Activated T-cell treated with anti-CD3 and anti-CD28 coated beads, Interleukin-2, amount 50 U/mL, for 24 hours (primary cell): ENCODE measurements around the gene FER1L5.

ENCODE experiments used
- DNase-seq: peaks from one replicate; pipeline ENCODE4 v3.0.0-alpha.2; 2020
- H3K27ac Mint-ChIP-seq: 2 replicates; pipeline ENCODE4 v1.8.0; 2020; ENCODE audit warnings: mild to moderate bottlenecking, mixed read lengths
- H3K27me3 Mint-ChIP-seq: 2 replicates; pipeline ENCODE4 v1.8.0; 2020; ENCODE audit warnings: mixed read lengths
- H3K36me3 Mint-ChIP-seq: 2 replicates; pipeline ENCODE4 v1.8.0; 2020; ENCODE audit warnings: low read depth, mixed read lengths
- H3K4me1 Mint-ChIP-seq: 2 replicates; pipeline ENCODE4 v1.8.0; 2020; ENCODE audit warnings: low read depth, mixed read lengths
- H3K4me3 Mint-ChIP-seq: 2 replicates; pipeline ENCODE4 v1.8.0; 2020; ENCODE audit warnings: mild to moderate bottlenecking, moderate library complexity, mixed read lengths
- H3K9me3 Mint-ChIP-seq: 2 replicates; pipeline ENCODE4 v1.8.0; 2020; ENCODE audit warnings: mixed read lengths

FER1L5 gene

GRCh38 chr2:96693286-96694200, 51.0 kb downstream of the FER1L5 start:
- no peaks in the 10 kb centered on the region for H3K9me3 Mint-ChIP-seq
- DNase-seq: peak; percentile 15
- no peak overlapping the region for H3K4me3 Mint-ChIP-seq
- no peaks in the 10 kb centered on the region for H3K36me3 Mint-ChIP-seq
- H3K27me3 Mint-ChIP-seq: no peaks in the 10 kb centered on the region
- no peaks in the 10 kb centered on the region for H3K4me1 Mint-ChIP-seq
- no peak overlapping the region for H3K27ac Mint-ChIP-seq

- no peaks in the 10 kb centered on the region for H3K9me3 Mint-ChIP-seq
- no peaks in the 10 kb centered on the region for H3K36me3 Mint-ChIP-seq
- no peak for DNase-seq
- H3K27me3 Mint-ChIP-seq: no peaks in the 10 kb centered on the region
- no peaks in the 10 kb centered on the region for H3K4me1 Mint-ChIP-seq
- H3K4me3 Mint-ChIP-seq: no peak overlapping the region
- H3K27ac Mint-ChIP-seq: no peak overlapping the region
These were observed 51.7 kb downstream of the FER1L5 start for GRCh38 chr2:96694279-96694678.

- Mint-ChIP-seq H3K4me1 (no peaks in the 10 kb centered on the region), H3K4me3 (no peak overlapping the region), H3K27me3 (no peaks in the 10 kb centered on the region), H3K36me3 (no peaks in the 10 kb centered on the region), H3K9me3 (no peaks in the 10 kb centered on the region), H3K27ac (no peak overlapping the region)
- peak; percentile 22 for DNase-seq
These were observed 52.4 kb downstream of the FER1L5 start for GRCh38 chr2:96694816-96695455.

DNA sequence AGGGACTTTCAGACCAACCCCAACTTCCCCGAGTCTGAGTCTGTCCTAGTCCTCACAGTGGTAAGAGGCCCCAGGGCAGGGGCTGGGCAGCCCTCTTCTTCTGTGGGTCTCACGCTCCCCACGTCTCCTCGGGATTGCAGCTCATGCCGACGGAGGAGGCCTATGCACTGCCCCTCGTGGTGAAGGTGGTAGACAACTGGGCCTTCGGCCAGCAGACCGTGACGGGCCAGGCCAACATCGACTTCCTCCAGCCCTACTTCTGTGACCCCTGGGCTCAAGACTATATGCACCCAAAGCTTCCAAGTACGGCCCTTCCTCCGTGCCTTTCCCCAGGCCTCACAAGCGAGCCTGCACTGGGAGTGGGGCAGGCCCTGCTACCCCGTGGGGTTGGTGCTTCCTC, 53.0 kb downstream of the FER1L5 start:
- Mint-ChIP-seq H3K4me3 (no peak overlapping the region), H3K9me3 (no peaks in the 10 kb centered on the region), H3K4me1 (no peaks in the 10 kb centered on the region), H3K27ac (no peak overlapping the region), H3K27me3 (no peaks in the 10 kb centered on the region), H3K36me3 (no peaks in the 10 kb centered on the region)
- no peak for DNase-seq

DNA sequence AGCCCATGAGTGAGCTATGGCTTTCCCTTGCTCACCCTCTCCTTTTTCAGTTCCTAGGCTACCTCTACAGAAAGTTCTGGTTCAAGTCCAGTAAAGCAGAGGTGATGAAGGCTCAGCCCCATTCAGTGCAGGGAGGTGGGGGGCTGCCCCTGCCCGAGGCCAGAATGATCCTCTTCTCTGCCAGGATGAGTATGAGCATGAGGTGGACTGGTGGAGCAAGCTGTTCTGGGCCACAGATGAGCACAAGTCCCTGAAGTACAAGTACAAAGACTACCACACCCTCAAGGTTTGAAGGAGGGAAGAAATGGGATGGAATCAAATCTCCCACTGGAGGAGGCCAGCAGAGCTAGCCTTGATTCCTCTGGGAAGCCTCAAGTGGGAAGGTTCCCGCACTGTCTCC, 54.9 kb downstream of the FER1L5 start:
- Mint-ChIP-seq H3K36me3 (no peaks in the 10 kb centered on the region), H3K4me1 (no peaks in the 10 kb centered on the region), H3K4me3 (no peak overlapping the region), H3K27ac (no peak overlapping the region), H3K27me3 (no peaks in the 10 kb centered on the region), H3K9me3 (no peaks in the 10 kb centered on the region)
- no peak for DNase-seq

DNA sequence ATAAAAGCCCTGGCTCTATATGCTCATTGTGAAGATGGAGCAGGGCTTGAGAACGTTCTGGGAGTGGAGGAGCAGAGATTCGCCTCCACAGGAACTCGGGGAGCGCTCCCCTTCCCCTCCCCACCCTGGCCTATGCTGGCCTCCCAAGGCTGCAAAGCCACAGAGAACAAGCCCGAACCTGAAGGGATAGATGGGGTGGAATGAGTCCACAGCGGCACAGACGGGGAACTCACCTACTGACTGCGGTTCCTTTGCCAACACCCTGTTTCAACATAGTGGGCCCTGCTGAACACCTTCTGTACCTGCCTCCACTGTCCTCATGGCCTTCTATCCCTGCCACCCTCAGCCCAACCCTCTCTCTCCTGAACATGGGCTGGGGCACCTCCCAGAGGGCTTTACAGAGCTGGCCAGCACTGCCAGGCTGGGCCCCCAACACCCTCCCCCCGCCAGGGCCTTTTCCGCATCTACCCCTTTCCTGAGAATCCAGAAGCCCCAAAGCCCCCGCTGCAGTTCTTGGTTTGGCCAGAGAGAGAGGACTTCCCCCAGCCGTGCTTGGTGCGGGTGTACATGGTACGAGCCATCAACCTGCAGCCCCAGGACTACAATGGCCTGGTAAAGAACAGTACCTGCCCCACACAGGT, 55.8 kb downstream of the FER1L5 start:
- H3K36me3 Mint-ChIP-seq: peaks cover 5% of the 10 kb centered on the region
- no peak for DNase-seq
- no peak overlapping the region for H3K4me3 Mint-ChIP-seq
- no peaks in the 10 kb centered on the region for H3K4me1 Mint-ChIP-seq
- H3K27ac Mint-ChIP-seq: no peak overlapping the region
- no peaks in the 10 kb centered on the region for H3K9me3 Mint-ChIP-seq
- no peaks in the 10 kb centered on the region for H3K27me3 Mint-ChIP-seq

GRCh38 chr2:96699021-96699420, 56.5 kb downstream of the FER1L5 start:
- no peaks in the 10 kb centered on the region for H3K9me3 Mint-ChIP-seq
- H3K27ac Mint-ChIP-seq: peak overlapping the region; percentile 27
- no peaks in the 10 kb centered on the region for H3K4me1 Mint-ChIP-seq
- DNase-seq: no peak
- no peaks in the 10 kb centered on the region for H3K27me3 Mint-ChIP-seq
- H3K4me3 Mint-ChIP-seq: no peak overlapping the region
- H3K36me3 Mint-ChIP-seq: peaks cover 7% of the 10 kb centered on the region

- Mint-ChIP-seq H3K4me1 (no peaks in the 10 kb centered on the region), H3K36me3 (peaks cover 13% of the 10 kb centered on the region), H3K4me3 (no peak overlapping the region), H3K27ac (no peak overlapping the region), H3K27me3 (no peaks in the 10 kb centered on the region), H3K9me3 (no peaks in the 10 kb centered on the region)
- no peak for DNase-seq
These were observed 57.1 kb downstream of the FER1L5 start for GRCh38 chr2:96699621-96700020.

DNA sequence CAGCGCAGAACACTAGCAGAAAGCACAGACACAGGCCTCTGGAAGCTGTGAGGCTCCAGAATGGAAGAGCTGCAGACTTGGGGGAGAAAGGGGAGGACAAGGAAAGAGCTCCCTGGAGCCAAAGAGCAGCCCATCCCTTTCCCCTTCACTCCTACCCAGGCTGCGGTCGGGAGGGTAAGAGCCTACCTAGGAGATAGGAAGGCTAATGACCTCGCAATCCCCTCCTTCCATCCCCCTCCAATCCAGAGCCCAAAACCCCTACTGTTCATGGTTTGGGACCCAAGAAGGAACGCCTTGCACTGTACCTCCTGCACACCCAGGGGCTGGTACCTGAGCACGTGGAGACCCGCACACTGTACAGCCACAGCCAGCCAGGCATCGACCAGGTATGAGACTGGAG, 57.5 kb downstream of the FER1L5 start:
- no peak overlapping the region for H3K4me3 Mint-ChIP-seq
- no peaks in the 10 kb centered on the region for H3K9me3 Mint-ChIP-seq
- H3K27ac Mint-ChIP-seq: no peak overlapping the region
- H3K27me3 Mint-ChIP-seq: no peaks in the 10 kb centered on the region
- no peaks in the 10 kb centered on the region for H3K4me1 Mint-ChIP-seq
- DNase-seq: peak; percentile 16
- H3K36me3 Mint-ChIP-seq: peaks cover 17% of the 10 kb centered on the region

DNA sequence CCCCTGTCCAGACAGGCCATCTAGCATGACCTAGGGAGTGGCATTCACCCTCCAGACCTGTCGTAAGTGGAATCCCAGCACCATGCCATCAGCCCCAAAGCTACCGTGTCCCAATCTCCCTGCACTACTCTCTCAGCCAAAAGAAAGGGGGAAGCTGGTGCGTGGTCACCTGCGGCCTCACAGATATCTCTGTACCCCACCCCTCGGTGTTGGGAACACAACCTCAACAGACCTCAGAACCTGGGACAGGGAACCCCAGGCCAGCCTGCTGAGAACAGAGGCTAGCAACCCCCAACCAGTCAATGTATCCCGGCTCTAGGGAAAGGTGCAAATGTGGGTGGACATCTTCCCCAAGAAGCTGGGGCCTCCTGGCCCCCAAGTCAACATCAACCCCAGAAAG, 59.1 kb downstream of the FER1L5 start:
- Mint-ChIP-seq H3K27me3 (no peaks in the 10 kb centered on the region), H3K4me3 (no peak overlapping the region), H3K27ac (no peak overlapping the region), H3K9me3 (no peaks in the 10 kb centered on the region), H3K4me1 (no peaks in the 10 kb centered on the region), H3K36me3 (peaks cover 32% of the 10 kb centered on the region)
- peak; percentile 20 for DNase-seq

DNA sequence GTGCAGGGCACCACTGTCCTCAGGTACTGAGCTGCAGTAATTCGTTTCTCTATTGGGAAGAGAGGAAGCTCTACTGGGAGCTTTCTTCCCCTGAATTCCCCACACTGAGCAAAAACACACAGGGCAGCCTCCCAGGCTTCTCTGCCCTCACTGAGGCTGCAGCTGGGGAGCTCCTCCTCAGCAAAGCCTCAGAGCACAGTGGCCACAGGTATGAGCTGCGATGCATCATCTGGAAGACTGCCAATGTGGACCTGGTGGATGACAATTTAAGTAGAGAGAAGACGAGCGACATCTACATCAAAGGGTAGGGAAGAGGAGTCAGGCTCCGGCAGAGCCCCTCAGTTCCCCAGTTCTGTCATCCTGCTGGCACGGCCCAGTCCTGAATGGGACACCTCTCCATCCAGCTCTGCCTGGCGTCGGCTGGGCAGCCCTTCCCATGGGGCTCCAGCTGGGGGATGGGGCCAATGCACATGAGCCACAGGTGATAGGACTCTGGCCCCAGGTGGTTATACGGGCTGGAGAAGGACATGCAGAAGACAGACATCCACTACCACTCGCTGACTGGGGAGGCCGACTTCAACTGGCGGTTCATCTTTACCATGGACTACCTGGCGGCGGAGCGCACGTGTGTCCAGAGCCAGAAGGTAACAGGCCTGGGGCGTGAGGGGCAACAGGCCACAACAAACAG, 59.7 kb downstream of the FER1L5 start:
- H3K27me3 Mint-ChIP-seq: no peaks in the 10 kb centered on the region
- H3K4me1 Mint-ChIP-seq: no peaks in the 10 kb centered on the region
- peak; percentile 25 for DNase-seq
- H3K27ac Mint-ChIP-seq: no peak overlapping the region
- H3K36me3 Mint-ChIP-seq: peaks cover 38% of the 10 kb centered on the region
- H3K4me3 Mint-ChIP-seq: no peak overlapping the region
- no peaks in the 10 kb centered on the region for H3K9me3 Mint-ChIP-seq

GRCh38 chr2:96703021-96703751, 60.6 kb downstream of the FER1L5 start:
- Mint-ChIP-seq H3K27ac (no peak overlapping the region), H3K4me1 (no peaks in the 10 kb centered on the region), H3K9me3 (no peaks in the 10 kb centered on the region), H3K4me3 (no peak overlapping the region), H3K36me3 (peaks cover 48% of the 10 kb centered on the region), H3K27me3 (no peaks in the 10 kb centered on the region)
- DNase-seq: peak; percentile 9

DNA sequence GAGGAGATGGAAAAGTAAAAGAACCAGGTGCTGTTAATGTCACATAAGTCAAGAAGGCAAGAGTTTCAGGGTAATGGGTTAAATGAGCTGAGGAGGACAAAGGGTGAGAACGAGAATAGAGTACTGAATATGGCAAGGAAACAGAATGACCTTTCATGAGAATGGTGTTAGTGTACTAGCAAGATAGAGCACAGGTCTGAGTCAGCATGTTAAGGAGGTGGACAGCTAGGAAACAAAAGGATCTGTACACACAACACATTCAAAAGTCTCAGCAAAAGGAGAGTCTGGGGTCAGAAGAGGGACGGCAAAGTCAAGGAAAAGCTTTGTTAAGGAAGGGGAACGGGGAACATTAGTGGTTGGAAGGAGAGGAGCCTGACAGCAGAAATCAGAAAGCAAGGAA, 68.4 kb downstream of the FER1L5 start:
- Mint-ChIP-seq H3K4me1 (no peaks in the 10 kb centered on the region), H3K36me3 (peaks cover 59% of the 10 kb centered on the region), H3K27me3 (no peaks in the 10 kb centered on the region), H3K4me3 (no peak overlapping the region), H3K27ac (no peak overlapping the region), H3K9me3 (no peaks in the 10 kb centered on the region)
- no peak for DNase-seq

- Mint-ChIP-seq H3K27ac (no peak overlapping the region), H3K9me3 (no peaks in the 10 kb centered on the region), H3K27me3 (no peaks in the 10 kb centered on the region), H3K4me1 (no peaks in the 10 kb centered on the region), H3K36me3 (peaks cover 34% of the 10 kb centered on the region), H3K4me3 (no peak overlapping the region)
- DNase-seq: no peak
These were observed 73.1 kb downstream of the FER1L5 start for GRCh38 chr2:96715658-96716057.
